ENCODE data around the gene CYSRT1.

CYSRT1 gene

GRCh38 chr9:137242269-137243203, 17.6 kb downstream of the CYSRT1 start:
- Histone ChIP-seq H3K9me3 (ENCODE audit: control insufficient read depth, insufficient read depth, low read depth, low read length) (no peaks in the 10 kb centered on the region), H3K4me3 (ENCODE audit: low read depth, low read length) (peak overlapping the region; percentile 83), H3K4me1 (ENCODE audit: control insufficient read depth, insufficient read depth, low read length) (0 out of 2 replicates have a peak, but pooled peaks cover 3% of the 10 kb centered on the region), H3K27ac (ENCODE audit: extremely low read depth, low read depth, low read length) (peak overlapping the region; percentile 89), H3K36me3 (ENCODE audit: control insufficient read depth in 2 of 2, insufficient read depth in 1 of 2, low read length in 2 of 2) (peaks cover 0 to 32% of the 10 kb centered on the region in 2 experiments; a peak in 1 of 3 replicates)
- TF ChIP-seq HOXC10 (CRISPR knock-in tag; IDR thresholded peaks at IDR 0.05) (no peak), YY1 (tag by site-specific recombination; IDR thresholded peaks at IDR 0.05) (0 out of 2 replicates have a peak, but pooled peaks have one; percentile 19), ZNF707 (tag by site-specific recombination; IDR thresholded peaks at IDR 0.05) (peak; percentile 77; the same call in 1 of the 2 replicates), IKZF3 (tag by site-specific recombination; IDR thresholded peaks at IDR 0.05) (no peak), ZXDB (tag by site-specific recombination; IDR thresholded peaks at IDR 0.05) (0 out of 2 replicates have a peak, but pooled peaks have one; percentile 4), GLIS2 (tag by site-specific recombination; IDR thresholded peaks at IDR 0.05) (0 out of 2 replicates have a peak, but pooled peaks have one; percentile 12), ZNF423 (tag by site-specific recombination; IDR thresholded peaks at IDR 0.05) (no peak), GLI2 (tag by site-specific recombination; IDR thresholded peaks at IDR 0.05; ENCODE audit: borderline replicate concordance, low read depth) (no peak), ZNF335 (tag by site-specific recombination; conservative IDR thresholded peaks at IDR 0.05) (no peak), ZNF555 (tag by site-specific recombination; conservative IDR thresholded peaks at IDR 0.05) (no peak), KLF9 (tag by site-specific recombination; IDR thresholded peaks at IDR 0.05; ENCODE audit: low read depth) (peak; percentile 68), PRDM2 (tag by site-specific recombination; IDR thresholded peaks at IDR 0.05; ENCODE audit: borderline replicate concordance) (0 out of 2 replicates have a peak, but pooled peaks have one; percentile 23), ZNF747 (tag by site-specific recombination; IDR thresholded peaks at IDR 0.05) (no peak), ZNF660 (tag by site-specific recombination; IDR thresholded peaks at IDR 0.05) (no peak)
- TF ChIP-seq, protein P1, sequence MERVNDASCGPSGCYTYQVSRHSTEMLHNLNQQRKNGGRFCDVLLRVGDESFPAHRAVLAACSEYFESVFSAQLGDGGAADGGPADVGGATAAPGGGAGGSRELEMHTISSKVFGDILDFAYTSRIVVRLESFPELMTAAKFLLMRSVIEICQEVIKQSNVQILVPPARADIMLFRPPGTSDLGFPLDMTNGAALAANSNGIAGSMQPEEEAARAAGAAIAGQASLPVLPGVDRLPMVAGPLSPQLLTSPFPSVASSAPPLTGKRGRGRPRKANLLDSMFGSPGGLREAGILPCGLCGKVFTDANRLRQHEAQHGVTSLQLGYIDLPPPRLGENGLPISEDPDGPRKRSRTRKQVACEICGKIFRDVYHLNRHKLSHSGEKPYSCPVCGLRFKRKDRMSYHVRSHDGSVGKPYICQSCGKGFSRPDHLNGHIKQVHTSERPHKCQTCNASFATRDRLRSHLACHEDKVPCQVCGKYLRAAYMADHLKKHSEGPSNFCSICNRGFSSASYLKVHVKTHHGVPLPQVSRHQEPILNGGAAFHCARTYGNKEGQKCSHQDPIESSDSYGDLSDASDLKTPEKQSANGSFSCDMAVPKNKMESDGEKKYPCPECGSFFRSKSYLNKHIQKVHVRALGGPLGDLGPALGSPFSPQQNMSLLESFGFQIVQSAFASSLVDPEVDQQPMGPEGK (tag by site-specific recombination; IDR thresholded peaks at IDR 0.05), result peak; percentile 2; the same call in 1 of the 2 replicates
- TF ChIP-seq, protein P2, sequence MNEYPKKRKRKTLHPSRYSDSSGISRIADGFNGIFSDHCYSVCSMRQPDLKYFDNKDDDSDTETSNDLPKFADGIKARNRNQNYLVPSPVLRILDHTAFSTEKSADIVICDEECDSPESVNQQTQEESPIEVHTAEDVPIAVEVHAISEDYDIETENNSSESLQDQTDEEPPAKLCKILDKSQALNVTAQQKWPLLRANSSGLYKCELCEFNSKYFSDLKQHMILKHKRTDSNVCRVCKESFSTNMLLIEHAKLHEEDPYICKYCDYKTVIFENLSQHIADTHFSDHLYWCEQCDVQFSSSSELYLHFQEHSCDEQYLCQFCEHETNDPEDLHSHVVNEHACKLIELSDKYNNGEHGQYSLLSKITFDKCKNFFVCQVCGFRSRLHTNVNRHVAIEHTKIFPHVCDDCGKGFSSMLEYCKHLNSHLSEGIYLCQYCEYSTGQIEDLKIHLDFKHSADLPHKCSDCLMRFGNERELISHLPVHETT (tag by site-specific recombination; IDR thresholded peaks at IDR 0.05), result no peak
- POLR2A ChIA-PET, result interaction anchor here (0.6 to 11.5 kb wide), 17 partner anchors 8 to 309 kb away, joined by 3 to 336 read pairs (median 4); partner anchors contain the start of genes CYSRT1, MAN1B1, MRPL41 and NELFB
- CTCF ChIA-PET, result interaction anchor here (0.8 to 1.3 kb wide), 2 partner anchors 12 to 213 kb away, joined by 5 to 13 read pairs; partner anchors contain the start of gene NELFB
